OCI-LY7 (cell line): Measurements from ENCODE around the gene LFNG. TPM values are rescaled to one million over a fixed set of nuclear protein-coding genes. Genes with fewer than 3 reads are reported as not detected.

Experiments
- BruUV-seq: library from RNA; stranded (reverse); fragments of 400-500 nt; replicated peaks from 2 replicates; lab custom pipeline; 2021; lab: Mats Ljungman, UMichigan
- CTCF ChIA-PET: fragments of 300-600 bp; sonication (Branson Sonifier 250); formaldehyde crosslinking; loops from one replicate; lab custom pipeline; 2022; ENCODE audit warnings: antibody characterized with exemption; ENCODE audit not compliant: unreplicated experiment; lab: Charles Lee
- POLR2A ChIA-PET: fragments of 300-600 bp; sonication (Branson Sonifier 250); formaldehyde crosslinking; loops from one replicate; lab custom pipeline; 2022; ENCODE audit warnings: antibody characterized with exemption; lab: Charles Lee
- DNase-seq: peaks from one replicate; pipeline ENCODE4 v3.0.0-alpha.2; 2015; ENCODE audit warnings: low spot score
- H2AFZ ChIP-seq: fragments of 200-600 bp; sonication (generic), shearing (Covaris generic); 2 replicates; pipeline ENCODE4 v1.6.1; 2014; ENCODE audit warnings: mild to moderate bottlenecking, antibody characterized with exemption, low read length, moderate library complexity
- H3K27ac ChIP-seq: fragments of 200-600 bp; sonication (generic); 2 replicates; pipeline ENCODE4 v1.5.1; 2014; ENCODE audit warnings: mixed run types, low read depth, mild to moderate bottlenecking, moderate library complexity, low read length, inconsistent platforms; ENCODE audit not compliant: poor library complexity, severe bottlenecking
- H3K36me3 ChIP-seq: fragments of 200-600 bp; sonication (generic); 2 replicates; pipeline ENCODE4 v1.6.1; 2014; ENCODE audit warnings: mild to moderate bottlenecking, antibody characterized with exemption, low read length, moderate library complexity, mixed read lengths; ENCODE audit not compliant: insufficient read depth
- H3K4me1 ChIP-seq: fragments of 200-600 bp; sonication (generic); 2 replicates; pipeline ENCODE4 v1.5.1; 2014; ENCODE audit warnings: mild to moderate bottlenecking, low read length; ENCODE audit not compliant: insufficient read depth, poor library complexity, severe bottlenecking
- H3K4me2 ChIP-seq: fragments of 200-600 bp; sonication (generic); 2 replicates; pipeline ENCODE4 v1.6.1; 2014; ENCODE audit warnings: mild to moderate bottlenecking, low read length
- H3K4me3 ChIP-seq: fragments of 200-600 bp; sonication (generic); 2 replicates; pipeline ENCODE4 v1.5.1; 2014; ENCODE audit warnings: mild to moderate bottlenecking, low read depth, low read length; ENCODE audit not compliant: poor library complexity, severe bottlenecking
- H3K79me2 ChIP-seq: fragments of 200-600 bp; sonication (generic); 2 replicates; pipeline ENCODE4 v1.6.1; 2016; ENCODE audit warnings: low read depth, mild to moderate bottlenecking, low read length, moderate library complexity, mixed read lengths; ENCODE audit not compliant: insufficient read depth
- H3K9me2 ChIP-seq: fragments of 200-600 bp; sonication (generic); 2 replicates; pipeline ENCODE4 v1.6.1; 2016; ENCODE audit warnings: mild to moderate bottlenecking, low read length, mixed read lengths; ENCODE audit not compliant: insufficient read depth
- H3K9me3 ChIP-seq: fragments of 200-600 bp; sonication (generic); 2 replicates; pipeline ENCODE4 v1.6.1; 2014; ENCODE audit warnings: mild to moderate bottlenecking, mixed run types, low read length, mixed read lengths
- H4K20me1 ChIP-seq: fragments of 200-600 bp; sonication (generic); 2 replicates; pipeline ENCODE4 v1.6.1; 2014; ENCODE audit warnings: mild to moderate bottlenecking, antibody characterized with exemption, low read length, moderate library complexity, mixed read lengths; ENCODE audit not compliant: insufficient read depth
- CTCF ChIP-seq: fragments of 200-600 bp; sonication (generic); conservative IDR thresholded peaks from 2 replicates; pipeline ENCODE4 v1.5.1; 2014; ENCODE audit warnings: mild to moderate bottlenecking, antibody characterized with exemption, low read length, moderate library complexity, mixed read lengths
- EZH2phosphoT487 ChIP-seq: fragments of 200-600 bp; sonication (generic); IDR thresholded peaks from 2 replicates; pipeline ENCODE4 v1.6.1; 2018; ENCODE audit warnings: low read depth, borderline replicate concordance, mild to moderate bottlenecking, mixed run types, antibody characterized with exemption, low read length, moderate library complexity, mixed read lengths
- intact Hi-C: fragments of 100-400 bp; cut with micrococcal nuclease; formaldehyde crosslinking; loops from one replicate; pipeline ENCODE4 v1.10.0; 2022; ENCODE audit not compliant: unreplicated experiment
- total RNA-seq, 2 experiments: library from RNA; depleted of rRNA in 1 of 2; stranded (reverse); fragments of >200 nt in 1 of 2; shearing (Covaris generic) in 1 of 2; gene quantifications; 2 replicates each; pipeline ENCODE4 v1.2.3, GENCODE V29; 2014 to 2022

Gene LFNG
- total RNA-seq, 2 experiments from 2014 or later, result 1.2 to 2.1 TPM

- H2AFZ ChIP-seq, result peak overlapping the region; percentile 85
These were observed 8.4 kb upstream of the LFNG start for GRCh38 chr7:2510909-2511768.

GRCh38 chr7:2511769-2512168 is 7.8 kb upstream of the LFNG start:
- intact Hi-C loops, result no loop called here
- no peak for TF ChIP-seq EZH2phosphoT487
- TF ChIP-seq CTCF, result no peak
- Histone ChIP-seq H3K36me3 (no peaks in the 10 kb centered on the region), H3K4me3 (peak overlapping the region; percentile 43), H3K27ac (peak overlapping the region; percentile 71), H3K4me2 (peak overlapping the region; percentile 74), H3K79me2 (no peaks in the 10 kb centered on the region), H2AFZ (peak overlapping the region; percentile 85; the same call in 1 of the 2 replicates), H3K4me1 (peaks cover 50% of the 10 kb centered on the region), H3K9me2 (no peaks in the 10 kb centered on the region), H3K9me3 (no peaks in the 10 kb centered on the region), H4K20me1 (no peaks in the 10 kb centered on the region)
- no TSS peak for BruUV-seq
- DNase-seq, result no peak
- ChIA-PET CTCF (no interaction called here), POLR2A (interaction anchor here (0.6 to 1.6 kb wide), 4 partner anchors 17 to 308 kb away, joined by 3 to 10 read pairs (median 4); no protein-coding TSS in a partner anchor)

More at GRCh38 chr7:2510909-2511768, 8.4 kb upstream of the LFNG start:
- Histone ChIP-seq H3K36me3 (no peaks in the 10 kb centered on the region), H3K27ac (peak overlapping the region; percentile 71), H3K4me2 (peak overlapping the region; percentile 74), H4K20me1 (no peaks in the 10 kb centered on the region), H3K4me3 (peak overlapping the region; percentile 43), H3K9me2 (no peaks in the 10 kb centered on the region), H3K79me2 (no peaks in the 10 kb centered on the region), H3K9me3 (no peaks in the 10 kb centered on the region), H3K4me1 (peaks cover 50% of the 10 kb centered on the region)
- intact Hi-C loops, result no loop called here
- no TSS peak for BruUV-seq
- no peak for TF ChIP-seq EZH2phosphoT487
- no peak for TF ChIP-seq CTCF
- ChIA-PET CTCF (no interaction called here), POLR2A (interaction anchor here (0.5 to 1.6 kb wide), 5 partner anchors 18 to 307 kb away, joined by 3 to 10 read pairs (median 5); no protein-coding TSS in a partner anchor)
- DNase-seq, result peak; percentile 76
